Left renal pelvis (tissue), 4 donors: ENCODE data around the gene SCO2. TPM values are rescaled to one million over a fixed set of nuclear protein-coding genes. Genes with fewer than 3 reads are reported as not detected.

Experiments used
- DNase-seq, 4 donors: peaks; one replicate each; pipeline ENCODE4 v3.0.0-alpha.2; 2013; ENCODE audit warnings: low read depth in 4 of 4, low spot score in 3 of 4
- polyA plus RNA-seq, 4 donors: library from polyadenylated mRNA; unstranded; fragments of 120-200 nt; gene quantifications; one replicate each; pipeline ENCODE4 v1.2.1, GENCODE V29; 2013; ENCODE audit not compliant: insufficient read length in 4 of 4

SCO2 gene
- 1 to 10 TPM in 2 of 4 donors, under 1 TPM in 1, not detected in 1; 0.83 to 7.6 (median 3.9) TPM for polyA plus RNA-seq

- DNase-seq = peak; percentile 92 to 95 (median 92)
Observed at GRCh38 chr22:50525104-50525857, at the start of gene SCO2. Gene SCO2 (minus strand): TSS chr22:50525598. CDS start chr22:50524411, 1,187 bp downstream.

GRCh38 chr22:50574383-50574755 is 49.0 kb upstream of the SCO2 start:
- no peak for DNase-seq

- no peak for DNase-seq
Observed at GRCh38 chr22:50573491-50574382, 48.3 kb upstream of the SCO2 start.

- DNase-seq = no peak
Observed at GRCh38 chr22:50572965-50573364, 47.6 kb upstream of the SCO2 start.

- no peak for DNase-seq
Observed at GRCh38 chr22:50571264-50572175, 46.1 kb upstream of the SCO2 start.

- DNase-seq = no peak
Observed at GRCh38 chr22:50570861-50571260, 45.5 kb upstream of the SCO2 start.

GRCh38 chr22:50569896-50570535 is 44.6 kb upstream of the SCO2 start:
- no peak for DNase-seq

- no peak for DNase-seq
Observed at GRCh38 chr22:50569041-50569459, 43.7 kb upstream of the SCO2 start.

- DNase-seq = no peak
Observed at GRCh38 chr22:50568626-50569025, 43.2 kb upstream of the SCO2 start.

- DNase-seq = no peak
Observed at GRCh38 chr22:50567721-50568252, 42.4 kb upstream of the SCO2 start.

- no peak for DNase-seq
Observed at GRCh38 chr22:50564289-50564688, 38.9 kb upstream of the SCO2 start.

- no peak for DNase-seq
Observed at GRCh38 chr22:50563413-50564160, 38.2 kb upstream of the SCO2 start.

- DNase-seq = peak; percentile 74 to 89 (median 86)
Observed at GRCh38 chr22:50562523-50563412, 37.4 kb upstream of the SCO2 start, which contains the start of gene SYCE3. Gene SYCE3 (minus strand): TSS chr22:50562919. CDS start chr22:50556405, 6,514 bp downstream.

- no peak for DNase-seq
Observed at GRCh38 chr22:50561401-50562358, 36.3 kb upstream of the SCO2 start.

- DNase-seq = no peak
Observed at GRCh38 chr22:50560034-50560433, 34.6 kb upstream of the SCO2 start.

- DNase-seq = no peak
Observed at GRCh38 chr22:50556703-50557102, 31.3 kb upstream of the SCO2 start.

- no peak for DNase-seq
Observed at GRCh38 chr22:50553310-50553709, 27.9 kb upstream of the SCO2 start.
